HG03469 (cell line): Measurements from ENCODE around the gene PLXNA3.

Source experiments
- ATAC-seq: cut with Tn5 transposase; IDR thresholded peaks from one replicate; pipeline ENCODE4 v1.9.1; 2021; ENCODE audit warnings: mild to moderate bottlenecking, moderate library complexity, moderate number of reproducible peaks; ENCODE audit not compliant: unreplicated experiment

Gene PLXNA3

GRCh38 chrX:154458116-154458953 lies at the start of gene PLXNA3:
Gene PLXNA3, plus strand, starts transcription at chrX:154458281. Its CDS starts 1,903 bp downstream, at chrX:154460184.
- ATAC-seq = peak; percentile 35

GRCh38 chrX:154408659-154409221 lies 49.3 kb upstream of the PLXNA3 start:
- ATAC-seq = no peak

GRCh38 chrX:154409222-154409871 lies 48.7 kb upstream of the PLXNA3 start, which contains the start of gene DNASE1L1:
Gene DNASE1L1, minus strand, starts transcription at chrX:154409254. Its CDS starts 3,686 bp downstream, at chrX:154405568.
- ATAC-seq = no peak

- peak; percentile 26 for ATAC-seq
These were observed 46.1 kb upstream of the PLXNA3 start for GRCh38 chrX:154411981-154412340.

GRCh38 chrX:154412468-154412867 lies 45.6 kb upstream of the PLXNA3 start:
- ATAC-seq = no peak

GRCh38 chrX:154413142-154413541 lies 44.9 kb upstream of the PLXNA3 start:
- no peak for ATAC-seq

GRCh38 chrX:154417157-154417556 lies 40.9 kb upstream of the PLXNA3 start:
- ATAC-seq = no peak

GRCh38 chrX:154419189-154419588 lies 38.9 kb upstream of the PLXNA3 start:
- ATAC-seq = no peak

GRCh38 chrX:154419688-154420401 lies 38.2 kb upstream of the PLXNA3 start:
- no peak for ATAC-seq

- no peak for ATAC-seq
These were observed 37.7 kb upstream of the PLXNA3 start for GRCh38 chrX:154420402-154420756.

GRCh38 chrX:154426916-154427770 lies 30.9 kb upstream of the PLXNA3 start:
- ATAC-seq = no peak

GRCh38 chrX:154428176-154429171 lies 29.6 kb upstream of the PLXNA3 start, which contains the start of gene ATP6AP1:
Gene ATP6AP1, plus strand, starts transcription at chrX:154428677. Its CDS starts 16 bp downstream, at chrX:154428693.
- peak; percentile 79 for ATAC-seq

GRCh38 chrX:154429711-154430110 lies 28.4 kb upstream of the PLXNA3 start:
- ATAC-seq = no peak

GRCh38 chrX:154430479-154430878 lies 27.6 kb upstream of the PLXNA3 start:
- no peak for ATAC-seq

- no peak for ATAC-seq
These were observed 27.2 kb upstream of the PLXNA3 start for GRCh38 chrX:154430916-154431315.

- ATAC-seq = no peak
These were observed 26.7 kb upstream of the PLXNA3 start for GRCh38 chrX:154431341-154431740.

GRCh38 chrX:154432210-154432609 lies 25.9 kb upstream of the PLXNA3 start:
- no peak for ATAC-seq

- no peak for ATAC-seq
These were observed 24.5 kb upstream of the PLXNA3 start for GRCh38 chrX:154433605-154434004.
